Sigmoid colon (tissue), 4 donors: ENCODE measurements around the gene MPV17.

Source experiments
- CTCF ChIP-seq, 4 experiments: fragments of 450-650 bp in 3 of 4; fragments of 200-600 bp in 1 of 4; IDR thresholded peaks; one replicate each; pipeline ENCODE4 v1.5.1; 2016 to 2019; ENCODE audit warnings: antibody characterized with exemption in 4 of 4, mild to moderate bottlenecking in 3 of 4, moderate library complexity in 2 of 4
- EP300 ChIP-seq, 4 donors: sonication (generic); formaldehyde crosslinking; IDR thresholded peaks; one replicate each; pipeline ENCODE4 v1.6.1; 2017; ENCODE audit warnings: antibody characterized with exemption in 4 of 4
- POLR2AphosphoS5 ChIP-seq, 4 donors: sonication (generic); formaldehyde crosslinking; IDR thresholded peaks; one replicate each; pipeline ENCODE4 v1.6.1; 2017; ENCODE audit warnings: antibody characterized with exemption in 4 of 4

GRCh38 chr2:27307545-27308358 is 15.1 kb downstream of the MPV17 start:
- TF ChIP-seq POLR2AphosphoS5 (IDR thresholded peaks at IDR 0.05) (no peak), EP300 (IDR thresholded peaks at IDR 0.05) (no peak), CTCF (IDR thresholded peaks at IDR 0.05) (no peak)
